CMK (cell line): ENCODE measurements around the gene TRAP1.

ENCODE experiments used
- DNase-seq: peaks from one replicate; pipeline ENCODE4 v3.0.0-alpha.2; 2010; ENCODE audit warnings: low read depth

Gene TRAP1

GRCh38 chr16:3713587-3714242 lies 3.6 kb downstream of the TRAP1 start:
- no peak for DNase-seq

GRCh38 chr16:3712861-3713372 lies 4.4 kb downstream of the TRAP1 start:
- DNase-seq, result no peak

- DNase-seq, result no peak
Observed at GRCh38 chr16:3706253-3707012, 10.9 kb downstream of the TRAP1 start.

GRCh38 chr16:3702082-3702481 lies 15.2 kb downstream of the TRAP1 start:
- no peak for DNase-seq

GRCh38 chr16:3701531-3701930 lies 15.8 kb downstream of the TRAP1 start:
- DNase-seq, result no peak

GRCh38 chr16:3698941-3699340 lies 18.4 kb downstream of the TRAP1 start:
- DNase-seq, result peak; percentile 42

- no peak for DNase-seq
Observed at GRCh38 chr16:3696425-3697218, 20.7 kb downstream of the TRAP1 start.

GRCh38 chr16:3695610-3696369 lies 21.5 kb downstream of the TRAP1 start:
- DNase-seq, result no peak

GRCh38 chr16:3694051-3694450 lies 23.3 kb downstream of the TRAP1 start:
- DNase-seq, result no peak

GRCh38 chr16:3691761-3692160 lies 25.6 kb downstream of the TRAP1 start:
- DNase-seq, result no peak

GRCh38 chr16:3690980-3691720 lies 26.2 kb downstream of the TRAP1 start:
- DNase-seq, result no peak

GRCh38 chr16:3690470-3690928 lies 26.8 kb downstream of the TRAP1 start:
- DNase-seq, result peak; percentile 27

- no peak for DNase-seq
Observed at GRCh38 chr16:3689731-3690130, 27.6 kb downstream of the TRAP1 start.

GRCh38 chr16:3687792-3688191 lies 29.5 kb downstream of the TRAP1 start:
- DNase-seq, result no peak

GRCh38 chr16:3687021-3687420 lies 30.3 kb downstream of the TRAP1 start:
- no peak for DNase-seq

GRCh38 chr16:3681206-3681605 lies 36.1 kb downstream of the TRAP1 start:
- no peak for DNase-seq

GRCh38 chr16:3677994-3678393 lies 39.3 kb downstream of the TRAP1 start:
- DNase-seq, result no peak

- no peak for DNase-seq
Observed at GRCh38 chr16:3675601-3676130, 41.7 kb downstream of the TRAP1 start.

GRCh38 chr16:3674513-3675295 lies 42.6 kb downstream of the TRAP1 start:
- DNase-seq, result no peak
